ENCODE measurements around the gene HMGCL.
"Not testable (repeated sequence)": the region's sequence is repeated elsewhere in the genome, so short reads cannot be mapped to it uniquely, and the experiment has no call there.

HMGCL gene

DNA sequence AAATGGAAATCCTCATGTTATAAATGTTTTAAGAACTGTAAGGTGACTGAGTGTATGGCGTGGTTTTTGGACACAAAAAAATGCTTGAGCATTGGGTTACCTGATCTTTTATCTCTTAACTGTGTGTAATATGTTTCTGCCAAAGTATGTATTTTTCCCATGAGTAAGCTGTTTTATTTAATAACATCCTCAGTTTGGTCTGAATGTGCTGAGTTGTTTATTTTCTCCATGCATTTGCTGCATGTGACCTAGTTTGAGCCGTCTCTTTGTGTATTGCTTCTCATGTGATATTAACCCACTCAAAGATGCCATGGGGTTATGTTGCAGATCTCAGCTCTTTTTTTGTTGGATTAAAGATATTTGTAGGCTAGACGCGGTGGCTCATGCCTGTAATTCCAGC, 40.4 kb downstream of the HMGCL start:
- no peak overlapping the region for H3K4me3 ChIP-seq (replicated peaks; ENCODE audit: low read depth, low read length)
- no peak for DNase-seq (ENCODE audit: extremely low read depth, low read depth)
- TF ChIP-seq, protein P1, sequence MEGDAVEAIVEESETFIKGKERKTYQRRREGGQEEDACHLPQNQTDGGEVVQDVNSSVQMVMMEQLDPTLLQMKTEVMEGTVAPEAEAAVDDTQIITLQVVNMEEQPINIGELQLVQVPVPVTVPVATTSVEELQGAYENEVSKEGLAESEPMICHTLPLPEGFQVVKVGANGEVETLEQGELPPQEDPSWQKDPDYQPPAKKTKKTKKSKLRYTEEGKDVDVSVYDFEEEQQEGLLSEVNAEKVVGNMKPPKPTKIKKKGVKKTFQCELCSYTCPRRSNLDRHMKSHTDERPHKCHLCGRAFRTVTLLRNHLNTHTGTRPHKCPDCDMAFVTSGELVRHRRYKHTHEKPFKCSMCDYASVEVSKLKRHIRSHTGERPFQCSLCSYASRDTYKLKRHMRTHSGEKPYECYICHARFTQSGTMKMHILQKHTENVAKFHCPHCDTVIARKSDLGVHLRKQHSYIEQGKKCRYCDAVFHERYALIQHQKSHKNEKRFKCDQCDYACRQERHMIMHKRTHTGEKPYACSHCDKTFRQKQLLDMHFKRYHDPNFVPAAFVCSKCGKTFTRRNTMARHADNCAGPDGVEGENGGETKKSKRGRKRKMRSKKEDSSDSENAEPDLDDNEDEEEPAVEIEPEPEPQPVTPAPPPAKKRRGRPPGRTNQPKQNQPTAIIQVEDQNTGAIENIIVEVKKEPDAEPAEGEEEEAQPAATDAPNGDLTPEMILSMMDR (IDR thresholded peaks at IDR 0.05; ENCODE audit: low read depth, low read length, missing control alignments) = no peak

- not testable (repeated sequence) for DNase-seq (ENCODE audit: extremely low read depth, low read depth); H3K4me3 ChIP-seq (replicated peaks; ENCODE audit: low read depth, low read length)
These were observed 42.1 kb downstream of the HMGCL start for GRCh38 chr1:23783141-23783540.

DNA sequence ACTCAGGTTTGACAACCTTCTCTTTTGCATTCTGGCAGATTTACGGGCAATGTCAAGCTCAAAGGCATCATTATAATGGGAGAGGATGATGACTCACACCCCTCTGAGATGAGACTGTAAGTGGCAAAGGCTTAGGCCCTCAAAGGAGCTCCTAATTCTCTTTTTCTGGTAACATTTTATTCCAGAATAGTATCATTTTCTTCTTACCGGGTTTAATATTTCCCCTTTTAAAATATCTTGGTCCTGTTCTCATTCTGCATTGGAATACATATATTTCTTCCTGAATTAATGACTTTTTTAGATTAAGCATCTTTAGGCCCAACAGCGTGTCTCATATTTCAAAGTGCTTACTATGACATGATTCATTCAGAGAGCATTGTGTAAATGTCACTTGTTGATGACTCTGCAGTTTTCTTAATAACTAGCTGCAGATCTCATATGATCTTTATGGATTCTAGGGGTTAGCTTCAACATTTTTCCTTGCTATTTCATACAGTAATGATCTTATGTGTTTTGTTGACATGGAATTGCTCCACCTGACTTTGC, 45.3 kb downstream of the HMGCL start:
- H3K4me3 ChIP-seq (replicated peaks; ENCODE audit: low read depth, low read length) = peak overlapping the region; percentile 91
- TF ChIP-seq, protein P1 (IDR thresholded peaks at IDR 0.05; ENCODE audit: low read depth, low read length, missing control alignments) = no peak
- no peak for DNase-seq (ENCODE audit: extremely low read depth, low read depth)

DNA sequence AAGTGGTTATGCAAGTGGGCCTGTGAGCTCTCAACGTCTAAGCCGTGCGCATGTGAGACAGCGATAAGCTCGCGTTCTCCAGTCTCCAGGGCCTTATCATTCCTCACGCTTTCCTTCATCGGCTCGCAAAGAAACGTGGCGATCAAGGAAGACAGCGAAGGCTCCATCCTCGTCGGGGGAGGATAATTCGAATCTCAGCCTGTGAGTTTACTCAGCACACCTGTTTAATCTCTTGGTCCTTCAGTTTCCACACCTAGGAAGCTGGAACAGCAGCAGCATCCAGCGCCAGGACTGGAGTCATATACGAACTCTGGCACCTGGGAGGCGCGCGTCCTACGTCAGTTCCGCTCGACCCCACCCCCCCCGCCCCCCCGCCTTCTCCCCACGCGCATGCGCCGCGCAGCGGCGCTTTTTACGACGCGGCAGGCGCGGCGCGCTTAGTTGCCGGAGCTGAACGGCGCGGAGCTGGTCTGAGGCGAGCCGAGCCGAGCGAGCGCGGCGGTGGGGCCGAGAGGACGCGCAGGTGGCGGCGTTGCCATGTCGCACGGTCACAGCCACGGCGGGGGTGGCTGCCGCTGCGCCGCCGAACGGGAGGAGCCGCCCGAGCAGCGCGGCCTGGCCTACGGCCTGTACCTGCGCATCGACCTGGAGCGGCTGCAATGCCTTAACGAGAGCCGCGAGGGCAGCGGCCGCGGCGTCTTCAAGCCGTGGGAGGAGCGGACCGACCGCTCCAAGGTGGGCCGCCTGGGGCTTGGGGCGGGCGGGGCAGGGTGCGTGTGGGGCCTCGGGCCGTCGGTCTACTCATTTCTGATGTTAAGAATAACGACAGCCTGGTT, 47.0 kb downstream of the HMGCL start, which contains the start of gene PITHD1:
TSS of gene PITHD1 (plus strand) at position 440 of the 836 bp plus-strand sequence. CDS start at position 538, 98 bp downstream.
- peak within 1 kb of the TSS; percentile 91 for H3K4me3 ChIP-seq (replicated peaks; ENCODE audit: low read depth, low read length)
- TF ChIP-seq, protein P1 (IDR thresholded peaks at IDR 0.05; ENCODE audit: low read depth, low read length, missing control alignments) = no peak
- DNase-seq (ENCODE audit: extremely low read depth, low read depth) = no peak

GRCh38 chr1:23776217-23776616, 49.0 kb downstream of the HMGCL start:
- no peak for DNase-seq (ENCODE audit: extremely low read depth, low read depth)
- TF ChIP-seq, protein P1 (IDR thresholded peaks at IDR 0.05; ENCODE audit: low read depth, low read length, missing control alignments) = no peak
- no peak overlapping the region for H3K4me3 ChIP-seq (replicated peaks; ENCODE audit: low read depth, low read length)

DNA sequence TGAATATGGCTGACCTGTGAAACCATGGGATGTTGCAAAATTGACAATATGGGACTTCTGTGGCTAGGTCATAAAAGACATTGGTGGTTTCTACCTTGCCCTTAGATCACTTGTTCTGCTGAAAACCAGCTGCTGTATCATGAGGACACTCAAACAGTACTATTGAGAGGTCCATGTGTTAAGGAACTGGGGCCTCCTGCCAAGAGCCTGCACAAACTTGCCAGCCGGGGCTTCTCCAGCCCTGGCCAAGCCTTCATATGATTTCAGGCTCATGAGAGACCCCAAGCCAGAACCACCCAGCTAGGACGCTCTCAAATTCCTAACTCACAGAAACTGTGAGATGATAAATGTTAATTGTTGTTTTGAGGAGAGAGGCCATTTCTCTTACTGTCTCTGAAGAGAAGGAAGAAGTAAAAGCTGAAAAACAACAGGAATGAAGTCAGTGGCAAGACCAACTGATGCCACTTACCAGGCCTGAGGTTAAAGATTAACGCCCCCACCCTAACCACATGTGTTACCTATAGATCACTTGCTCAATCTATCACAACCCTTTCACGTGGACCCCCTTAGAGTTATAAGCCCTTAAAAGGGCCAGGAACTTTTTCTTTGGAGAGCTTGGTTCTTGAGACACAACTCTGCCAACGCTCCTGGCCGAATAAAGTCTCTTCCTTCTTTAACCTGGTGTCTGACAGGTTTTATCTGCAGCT, 50.9 kb downstream of the HMGCL start:
- no peak overlapping the region for H3K4me3 ChIP-seq (replicated peaks; ENCODE audit: low read depth, low read length)
- TF ChIP-seq, protein P1 (IDR thresholded peaks at IDR 0.05; ENCODE audit: low read depth, low read length, missing control alignments) = no peak
- DNase-seq (ENCODE audit: extremely low read depth, low read depth) = no peak

DNA sequence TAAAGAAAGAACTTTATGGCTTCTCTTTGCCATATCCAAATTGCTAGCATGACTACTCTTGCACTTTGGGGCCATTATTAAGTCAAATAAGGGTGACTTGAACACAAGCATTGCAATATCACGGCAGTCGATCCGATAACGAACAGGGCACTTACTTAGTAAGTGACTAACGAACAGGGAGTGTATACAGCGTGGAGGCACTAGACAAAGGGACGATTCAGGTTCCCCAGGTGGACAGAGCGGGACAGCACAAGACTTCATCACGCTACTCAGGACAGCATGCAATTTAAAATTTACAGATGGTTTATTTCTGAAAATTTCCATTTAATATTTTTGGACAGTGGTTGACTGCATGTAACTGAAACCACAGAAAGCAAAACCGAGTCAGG, 52.4 kb downstream of the HMGCL start:
- no peak for DNase-seq (ENCODE audit: extremely low read depth, low read depth)
- TF ChIP-seq, protein P1 (IDR thresholded peaks at IDR 0.05; ENCODE audit: low read depth, low read length, missing control alignments) = no peak
- H3K4me3 ChIP-seq (replicated peaks; ENCODE audit: low read depth, low read length) = no peak overlapping the region

Data from HFF-Myc (cell line).